Activated T-cell treated with anti-CD3 and anti-CD28 coated beads, Interleukin-2, amount 50 U/mL, for 4 hours (primary cell): Measurements from ENCODE around the gene NFU1. TPM values are rescaled to one million over a fixed set of nuclear protein-coding genes. Genes with fewer than 3 reads are reported as not detected.
"Not testable (repeated sequence)": the region's sequence is repeated elsewhere in the genome, so short reads cannot be mapped to it uniquely, and the experiment has no call there.

Source experiments
- ATAC-seq, 2 donors: fragments of 200-7000 bp; cut with Tn5 transposase; one replicate each; pipeline ENCODE4 v1.10.0; 2021
- DNase-seq: peaks from one replicate; pipeline ENCODE4 v3.0.0-alpha.2; 2020
- H3K27me3 Mint-ChIP-seq: one replicate; pipeline ENCODE4 v1.8.0; 2021; ENCODE audit warnings: low read depth, mixed read lengths
- H3K36me3 Mint-ChIP-seq: one replicate; pipeline ENCODE4 v1.8.0; 2022; ENCODE audit warnings: mixed read lengths; ENCODE audit not compliant: insufficient read depth
- H3K4me1 Mint-ChIP-seq: one replicate; pipeline ENCODE4 v1.8.0; 2021; ENCODE audit warnings: low read depth, mixed read lengths
- H3K4me3 Mint-ChIP-seq: one replicate; pipeline ENCODE4 v1.8.0; 2021; ENCODE audit warnings: mild to moderate bottlenecking, moderate library complexity, mixed read lengths
- H3K9me3 Mint-ChIP-seq: one replicate; pipeline ENCODE4 v1.8.0; 2021; ENCODE audit warnings: mixed read lengths
- total RNA-seq, 3 donors: library from RNA; stranded (reverse); gene quantifications; one replicate each; pipeline ENCODE4 v1.2.1, GENCODE V29; 2021

The NFU1 gene
- total RNA-seq, 3 donors from 2014 or later: 23.8 to 26.4 (median 25.4) TPM

DNA sequence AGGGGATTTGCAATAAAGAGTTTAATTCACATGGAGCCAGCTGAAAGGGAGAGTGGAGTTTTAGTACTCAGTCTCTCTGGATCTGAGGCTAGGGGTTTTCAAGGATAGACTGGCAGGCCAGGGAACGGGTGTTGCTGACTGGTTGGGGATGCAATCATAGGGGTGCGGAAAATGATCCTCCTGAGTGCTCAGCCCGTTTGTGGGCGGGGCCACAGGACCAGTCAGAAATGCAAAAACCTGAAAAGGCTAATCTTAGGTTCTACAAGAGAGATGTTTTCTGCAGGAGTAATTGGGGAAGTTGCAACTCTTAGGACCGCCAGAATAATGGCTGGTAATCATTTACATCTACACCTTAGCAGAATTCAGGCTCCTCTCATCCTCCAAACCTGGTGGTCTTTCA lies 2.5 kb downstream of the NFU1 start:
- H3K4me1 Mint-ChIP-seq: peaks cover 34% of the 10 kb centered on the region
- no peak for DNase-seq
- peaks cover 10% of the 10 kb centered on the region for H3K36me3 Mint-ChIP-seq
- H3K9me3 Mint-ChIP-seq: no peaks in the 10 kb centered on the region
- no peaks in the 10 kb centered on the region for H3K27me3 Mint-ChIP-seq
- ATAC-seq: no peak
- no peak overlapping the region for H3K4me3 Mint-ChIP-seq

DNA sequence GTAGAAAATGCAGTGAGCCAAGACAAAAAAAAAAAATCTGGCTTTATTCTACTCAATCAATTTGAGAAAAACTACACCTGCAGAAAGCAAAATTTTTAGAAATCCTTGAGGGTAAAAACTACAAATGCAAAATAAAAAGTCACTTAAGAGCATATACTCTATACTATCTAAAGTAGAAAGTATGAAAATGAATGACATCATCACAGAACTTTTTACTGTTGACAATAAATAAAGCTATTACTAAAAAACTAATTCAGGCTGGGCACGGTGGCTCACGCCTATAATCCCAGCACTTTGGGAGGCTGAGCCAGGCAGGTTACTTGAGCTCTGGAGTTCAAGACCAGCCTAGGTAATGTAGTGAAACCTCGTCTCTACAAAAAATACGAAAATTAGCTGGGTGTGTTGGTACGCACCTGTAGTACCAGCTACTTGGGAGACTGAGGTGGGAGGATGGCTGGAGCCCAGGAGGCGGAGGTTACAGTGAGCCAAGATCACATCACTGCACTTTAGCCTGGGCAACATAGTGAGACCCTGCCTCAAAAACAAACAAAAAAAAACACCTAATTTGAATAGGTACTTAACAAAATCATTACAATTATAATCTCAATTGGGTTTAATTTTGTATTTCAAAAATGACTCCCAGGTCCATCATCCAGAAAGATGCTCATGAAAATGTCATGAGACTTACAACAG lies 7.6 kb downstream of the NFU1 start:
- no peak for ATAC-seq
- peaks cover 11% of the 10 kb centered on the region for H3K36me3 Mint-ChIP-seq

DNA sequence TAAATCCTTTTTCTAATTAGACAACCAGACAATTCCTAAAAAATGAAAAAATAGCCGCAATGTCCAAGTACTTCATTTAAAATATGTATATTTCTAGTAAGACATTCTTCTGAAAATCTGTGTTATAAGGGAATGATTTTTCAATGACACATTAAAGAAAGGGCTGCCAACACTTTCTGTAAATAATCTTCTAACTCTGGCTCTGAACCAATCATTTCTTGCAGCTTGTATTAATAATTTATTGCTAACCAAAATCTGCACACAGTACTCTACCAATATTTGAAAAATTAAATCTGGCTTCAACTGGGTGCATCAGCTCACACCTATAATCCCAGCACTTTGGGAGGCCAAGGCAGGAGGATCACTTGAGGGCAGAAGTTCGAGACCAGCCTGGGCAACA lies 8.3 kb downstream of the NFU1 start:
- no peak for ATAC-seq
- peaks cover 9% of the 10 kb centered on the region for H3K36me3 Mint-ChIP-seq
- H3K4me1 Mint-ChIP-seq: peaks cover 2% of the 10 kb centered on the region
- no peak overlapping the region for H3K4me3 Mint-ChIP-seq
- H3K9me3 Mint-ChIP-seq: no peaks in the 10 kb centered on the region
- H3K27me3 Mint-ChIP-seq: no peaks in the 10 kb centered on the region
- no peak for DNase-seq

More for the DNA sequence above, 7.6 kb downstream of the NFU1 start:
- H3K27me3 Mint-ChIP-seq: no peaks in the 10 kb centered on the region
- H3K9me3 Mint-ChIP-seq: no peaks in the 10 kb centered on the region
- H3K4me1 Mint-ChIP-seq: peaks cover 6% of the 10 kb centered on the region
- H3K4me3 Mint-ChIP-seq: no peak overlapping the region
- DNase-seq: no peak

DNA sequence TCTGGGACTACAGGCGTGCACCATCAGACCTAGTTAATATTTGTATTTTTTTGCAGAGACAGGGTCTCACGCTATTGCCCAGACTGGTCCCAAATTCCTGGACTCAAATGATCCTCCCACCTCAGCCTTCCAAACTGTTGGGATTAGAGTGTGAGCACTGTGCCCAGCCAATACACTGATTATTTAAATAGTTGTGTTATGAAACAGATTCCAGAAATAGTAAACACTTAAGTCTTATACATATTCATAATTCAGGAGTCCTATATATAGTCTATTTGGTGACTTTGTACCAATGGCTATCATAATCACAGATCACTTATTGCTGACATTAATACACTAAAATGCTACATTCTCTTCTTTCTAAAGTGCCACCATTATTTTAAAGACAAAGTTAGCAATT lies 12.8 kb downstream of the NFU1 start:
- ATAC-seq (no peak), DNase-seq (no peak)
- Mint-ChIP-seq H3K4me3 (no peak overlapping the region), H3K27me3 (no peaks in the 10 kb centered on the region), H3K9me3 (no peaks in the 10 kb centered on the region), H3K36me3 (peaks cover 13% of the 10 kb centered on the region), H3K4me1 (no peaks in the 10 kb centered on the region)

DNA sequence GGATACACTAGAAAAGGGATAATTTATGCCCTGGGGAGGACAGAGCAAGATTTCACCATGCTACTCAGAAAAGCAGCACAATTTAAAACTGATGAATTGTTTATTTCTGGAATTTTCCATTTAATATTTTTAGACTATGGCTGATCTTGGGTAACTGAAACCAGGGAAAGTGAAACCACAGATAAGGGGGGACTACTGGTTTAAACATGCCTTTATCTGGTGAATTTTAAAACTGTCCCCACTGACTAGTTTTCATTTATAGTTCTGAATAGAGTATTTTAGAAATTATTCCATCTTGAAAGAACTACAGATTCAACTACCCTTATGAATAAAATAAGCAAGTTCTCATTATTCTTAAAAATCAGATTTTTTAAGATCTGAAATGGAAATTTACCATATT lies 15.0 kb downstream of the NFU1 start:
- H3K27me3 Mint-ChIP-seq: no peaks in the 10 kb centered on the region
- H3K9me3 Mint-ChIP-seq: no peaks in the 10 kb centered on the region
- no peak for ATAC-seq
- DNase-seq: no peak
- H3K36me3 Mint-ChIP-seq: peaks cover 18% of the 10 kb centered on the region
- H3K4me1 Mint-ChIP-seq: no peaks in the 10 kb centered on the region
- no peak overlapping the region for H3K4me3 Mint-ChIP-seq

DNA sequence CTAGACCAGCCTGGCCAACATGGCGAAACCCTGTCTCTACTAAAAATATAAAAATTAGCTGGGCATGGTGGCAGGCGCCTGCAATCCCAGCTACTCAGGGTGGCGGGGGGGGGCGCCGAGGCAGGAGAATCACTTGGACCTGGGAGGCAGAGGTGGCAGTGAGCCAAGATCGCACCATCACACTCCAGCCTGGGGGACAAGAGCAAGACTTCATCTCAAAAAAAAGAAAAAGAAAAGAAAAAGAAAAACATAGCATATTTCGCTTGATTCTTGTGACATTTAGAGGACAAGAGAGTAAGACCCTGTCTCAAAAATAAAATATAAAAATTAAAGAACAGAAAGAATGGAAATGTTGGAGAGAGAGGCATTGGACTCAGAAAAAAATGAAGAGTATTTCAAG lies 18.1 kb downstream of the NFU1 start:
- ATAC-seq, H3K9me3 Mint-ChIP-seq, H3K27me3 Mint-ChIP-seq, H3K4me1 Mint-ChIP-seq, DNase-seq, H3K4me3 Mint-ChIP-seq: not testable (repeated sequence)
- H3K36me3 Mint-ChIP-seq: peaks cover 22% of the 10 kb centered on the region

DNA sequence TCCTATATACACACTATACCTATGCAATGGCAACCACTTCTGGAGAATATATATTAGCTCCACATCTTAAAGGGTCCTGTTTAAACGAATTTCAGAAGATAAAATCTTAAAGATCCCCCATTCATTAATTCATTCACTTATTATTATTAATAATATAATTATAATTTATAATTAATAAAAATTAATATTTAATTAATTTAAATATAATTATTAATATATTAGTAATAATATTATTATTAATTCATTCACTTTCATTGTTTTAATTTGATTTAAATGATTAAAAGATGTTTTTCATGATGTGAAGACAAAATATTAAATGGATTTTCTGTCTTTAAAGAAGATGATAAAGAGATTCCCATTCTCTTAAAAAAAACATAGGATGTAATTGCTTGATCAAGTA lies 21.1 kb downstream of the NFU1 start:
- Mint-ChIP-seq H3K36me3 (peaks cover 22% of the 10 kb centered on the region), H3K4me1 (no peaks in the 10 kb centered on the region), H3K9me3 (no peaks in the 10 kb centered on the region), H3K4me3 (no peak overlapping the region), H3K27me3 (no peaks in the 10 kb centered on the region)
- DNase-seq (no peak), ATAC-seq (no peak)

DNA sequence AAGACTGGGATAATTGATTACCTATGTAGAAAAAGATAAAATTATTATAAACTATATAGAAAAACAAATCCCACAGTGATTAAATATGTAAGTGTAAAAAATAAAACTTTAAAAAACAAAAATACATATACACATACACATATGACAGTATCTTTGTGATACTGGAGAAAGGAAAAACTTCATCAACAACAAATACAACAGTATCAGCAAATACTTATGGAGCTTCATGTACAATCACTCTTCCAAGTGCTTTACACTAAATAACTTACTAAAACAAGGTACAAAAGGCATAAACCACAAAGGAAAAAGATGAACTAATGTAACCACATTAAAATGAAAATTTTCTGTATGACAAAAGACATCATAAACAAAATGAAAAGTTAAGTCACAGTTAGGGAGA lies 26.1 kb downstream of the NFU1 start:
- Mint-ChIP-seq H3K27me3 (no peaks in the 10 kb centered on the region), H3K4me3 (no peak overlapping the region), H3K9me3 (no peaks in the 10 kb centered on the region), H3K4me1 (no peaks in the 10 kb centered on the region), H3K36me3 (peaks cover 11% of the 10 kb centered on the region)
- ATAC-seq: no peak
- DNase-seq: no peak

DNA sequence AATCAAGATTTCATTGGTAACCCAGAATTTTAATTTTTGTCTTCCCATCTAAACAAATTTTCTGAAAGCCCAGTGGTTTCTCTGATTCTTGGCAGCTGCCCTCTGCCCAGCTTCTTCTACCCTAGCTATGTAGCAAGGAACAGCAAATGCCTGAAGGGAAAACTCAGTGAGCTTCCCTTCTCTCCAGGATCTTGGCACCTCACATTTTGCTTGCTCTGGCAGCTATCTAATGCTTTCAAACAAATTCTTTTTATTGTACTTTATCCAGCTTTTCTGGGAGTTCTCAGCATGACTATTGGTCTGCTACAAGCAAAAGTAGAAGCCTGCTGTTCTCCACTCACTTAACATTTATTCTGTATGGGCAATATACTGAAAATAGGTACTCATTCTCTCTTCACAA lies 31.9 kb downstream of the NFU1 start:
- DNase-seq (no peak), ATAC-seq (no peak)
- Mint-ChIP-seq H3K27me3 (no peaks in the 10 kb centered on the region), H3K36me3 (peaks cover 33% of the 10 kb centered on the region), H3K4me1 (no peaks in the 10 kb centered on the region), H3K9me3 (no peaks in the 10 kb centered on the region), H3K4me3 (no peak overlapping the region)

DNA sequence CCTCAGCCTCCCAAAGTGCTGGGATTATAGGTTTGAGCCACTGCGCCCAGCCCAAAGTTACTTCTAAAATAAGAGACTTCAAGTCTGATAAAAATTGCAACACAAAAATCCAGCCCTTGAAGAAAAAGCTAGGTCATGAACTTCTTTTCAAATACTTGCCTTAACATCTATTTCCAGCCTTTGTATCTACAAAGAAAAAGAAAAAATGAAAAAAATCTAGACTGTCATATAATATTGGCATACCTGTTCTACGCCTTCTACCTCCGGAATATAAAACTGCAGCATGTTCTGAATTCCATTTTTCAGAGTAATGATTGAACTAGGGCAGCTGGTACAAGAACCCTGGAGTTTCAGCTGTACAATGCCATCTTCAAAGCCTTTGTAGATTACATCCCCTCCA lies 37.1 kb downstream of the NFU1 start:
- no peak for DNase-seq
- Mint-ChIP-seq H3K4me3 (no peak overlapping the region), H3K27me3 (no peaks in the 10 kb centered on the region), H3K4me1 (no peaks in the 10 kb centered on the region), H3K9me3 (no peaks in the 10 kb centered on the region), H3K36me3 (peaks cover 26% of the 10 kb centered on the region)
- ATAC-seq: no peak

DNA sequence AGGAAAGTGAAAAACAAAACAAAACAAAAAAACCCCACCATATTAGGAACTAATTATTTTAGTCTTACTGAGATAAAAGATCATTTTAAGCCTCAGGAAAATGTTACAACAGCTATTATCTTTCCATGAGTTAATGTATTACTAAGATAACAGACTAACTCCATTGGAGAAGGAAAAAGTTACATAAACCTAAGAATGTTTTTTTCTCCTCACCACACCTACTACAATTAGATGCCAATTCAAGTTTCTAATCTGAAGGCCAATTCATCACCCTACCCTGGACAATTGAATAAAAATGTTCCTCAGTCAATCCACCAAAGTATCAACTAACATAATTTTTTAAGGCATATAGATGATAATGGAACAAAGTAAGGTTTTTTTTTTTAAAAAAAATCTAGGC lies 40.0 kb downstream of the NFU1 start:
- H3K27me3 Mint-ChIP-seq: no peaks in the 10 kb centered on the region
- no peaks in the 10 kb centered on the region for H3K9me3 Mint-ChIP-seq
- peaks cover 31% of the 10 kb centered on the region for H3K36me3 Mint-ChIP-seq
- no peak for DNase-seq
- no peak overlapping the region for H3K4me3 Mint-ChIP-seq
- ATAC-seq: no peak
- no peaks in the 10 kb centered on the region for H3K4me1 Mint-ChIP-seq

DNA sequence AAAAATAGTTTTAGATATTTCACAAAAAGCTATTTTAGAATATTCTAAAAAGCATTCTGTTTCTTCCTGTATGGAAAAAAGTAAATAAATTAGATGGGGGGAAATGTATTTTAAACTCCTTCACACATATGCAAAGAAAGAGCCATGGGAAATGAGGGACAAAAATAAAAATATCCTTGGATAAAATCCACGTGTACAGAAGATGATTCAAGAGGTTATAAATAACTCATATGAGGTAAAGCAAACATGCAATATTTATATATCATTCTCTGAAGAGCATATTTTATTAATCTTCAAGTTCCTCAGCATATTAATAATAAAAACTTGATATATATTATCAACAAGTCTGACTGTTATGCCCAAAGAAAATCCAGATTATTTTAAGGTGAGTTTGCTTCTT lies 41.4 kb downstream of the NFU1 start:
- no peak for DNase-seq
- Mint-ChIP-seq H3K27me3 (no peaks in the 10 kb centered on the region), H3K36me3 (peaks cover 24% of the 10 kb centered on the region), H3K4me3 (no peak overlapping the region), H3K4me1 (no peaks in the 10 kb centered on the region), H3K9me3 (no peaks in the 10 kb centered on the region)
- no peak for ATAC-seq

DNA sequence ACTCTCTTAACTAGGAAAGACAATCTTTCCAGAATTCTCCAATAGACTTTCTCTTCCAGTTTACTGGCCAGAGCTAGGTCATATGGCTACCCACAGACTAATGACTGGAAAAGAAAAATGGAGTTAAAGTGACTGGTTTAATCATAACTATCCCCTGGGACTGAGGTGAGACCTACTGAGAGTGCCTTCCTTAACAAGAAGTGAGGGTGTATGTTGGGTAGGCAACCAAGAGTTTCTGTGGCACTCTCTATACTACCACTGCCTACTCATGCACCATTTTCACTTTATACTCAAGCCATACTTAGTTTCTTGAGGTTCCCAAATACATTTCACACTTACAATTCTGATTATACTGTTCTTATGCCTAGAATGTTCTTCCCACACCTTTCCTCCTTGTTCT lies 43.3 kb downstream of the NFU1 start:
- no peak for ATAC-seq
- no peaks in the 10 kb centered on the region for H3K9me3 Mint-ChIP-seq
- H3K4me1 Mint-ChIP-seq: no peaks in the 10 kb centered on the region
- H3K4me3 Mint-ChIP-seq: no peak overlapping the region
- H3K27me3 Mint-ChIP-seq: no peaks in the 10 kb centered on the region
- no peak for DNase-seq
- peaks cover 18% of the 10 kb centered on the region for H3K36me3 Mint-ChIP-seq

DNA sequence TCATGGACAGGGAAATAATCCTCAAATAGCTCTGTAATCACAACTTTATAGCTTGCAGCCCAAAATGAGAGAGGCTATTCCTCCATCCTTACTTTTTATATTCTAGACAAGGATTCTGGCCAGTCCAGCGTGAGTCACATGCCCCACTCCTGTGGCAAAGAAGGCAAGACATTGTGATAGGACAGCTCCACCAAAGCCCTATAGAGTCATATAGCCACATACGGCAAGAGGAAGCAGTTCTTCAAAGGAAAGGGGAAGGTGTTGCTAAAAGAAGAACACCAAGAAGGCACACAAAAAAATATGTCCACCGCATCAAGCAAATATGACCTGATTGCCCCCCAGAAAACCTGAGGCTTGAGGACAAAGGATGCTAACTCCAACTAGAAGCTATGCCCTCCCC lies 46.8 kb downstream of the NFU1 start:
- Mint-ChIP-seq H3K4me3 (no peak overlapping the region), H3K27me3 (no peaks in the 10 kb centered on the region), H3K36me3 (peaks cover 14% of the 10 kb centered on the region), H3K9me3 (no peaks in the 10 kb centered on the region), H3K4me1 (peaks cover 18% of the 10 kb centered on the region)
- ATAC-seq (no peak), DNase-seq (no peak)

DNA sequence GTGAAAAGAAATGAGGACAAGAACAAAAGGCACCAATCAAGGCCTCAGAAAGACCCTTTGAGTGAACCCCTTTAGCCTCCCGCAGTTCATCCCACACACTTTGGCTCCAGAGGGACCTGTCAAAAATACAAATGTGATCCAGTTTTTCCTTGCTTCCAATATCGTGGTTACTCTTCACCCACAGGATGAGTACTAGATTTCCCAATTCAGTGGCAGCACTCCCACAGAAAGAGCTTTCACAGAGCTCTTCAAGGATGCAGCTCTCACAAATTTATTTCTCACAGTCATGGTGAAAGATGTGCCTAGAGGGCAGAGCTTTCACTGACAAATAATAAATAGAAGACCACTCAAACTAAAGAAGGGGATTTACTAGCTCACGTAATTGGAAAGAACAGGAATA lies 47.2 kb downstream of the NFU1 start:
- Mint-ChIP-seq H3K27me3 (no peaks in the 10 kb centered on the region), H3K4me3 (no peak overlapping the region), H3K9me3 (no peaks in the 10 kb centered on the region), H3K36me3 (peaks cover 13% of the 10 kb centered on the region), H3K4me1 (peaks cover 19% of the 10 kb centered on the region)
- ATAC-seq (no peak), DNase-seq (no peak)

DNA sequence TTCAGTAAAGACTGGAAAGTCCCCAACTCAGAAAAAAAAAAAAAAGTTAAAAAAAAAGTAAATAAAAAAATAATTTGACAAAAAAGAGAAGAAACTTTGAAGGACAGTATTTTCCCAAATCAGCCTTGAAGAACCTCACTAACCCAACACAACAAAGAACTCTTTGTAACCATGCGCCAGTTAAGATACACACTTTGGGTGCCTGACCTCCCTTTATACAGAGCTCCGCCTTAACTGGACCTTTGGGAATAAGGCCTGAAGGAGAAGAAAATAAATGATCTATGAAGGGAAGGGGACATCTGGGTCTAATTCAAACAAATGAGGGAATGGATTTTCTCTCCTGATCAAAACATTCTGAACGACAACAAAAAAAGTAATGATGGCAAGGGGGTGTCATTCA lies 48.0 kb downstream of the NFU1 start:
- Mint-ChIP-seq H3K9me3 (no peaks in the 10 kb centered on the region), H3K36me3 (peaks cover 7% of the 10 kb centered on the region), H3K4me3 (no peak overlapping the region), H3K27me3 (no peaks in the 10 kb centered on the region), H3K4me1 (peaks cover 25% of the 10 kb centered on the region)
- DNase-seq: no peak
- ATAC-seq: no peak
